Endothelial cell (in vitro differentiated cells): ENCODE results near the gene UNC13C. TPM values are rescaled to one million over a fixed set of nuclear protein-coding genes. Genes with fewer than 3 reads are reported as not detected.

Experiments used
- DNase-seq: peaks from one replicate; pipeline ENCODE4 v3.0.0; 2021; ENCODE audit warnings: low spot score
- H3K27ac Mint-ChIP-seq: one replicate; pipeline ENCODE4 v1.8.0; 2021; ENCODE audit warnings: mixed read lengths, inconsistent platforms; ENCODE audit not compliant: unreplicated experiment
- H3K27me3 Mint-ChIP-seq: one replicate; pipeline ENCODE4 v1.8.0; 2021; ENCODE audit warnings: mild to moderate bottlenecking, moderate library complexity, mixed read lengths, inconsistent platforms; ENCODE audit not compliant: unreplicated experiment
- H3K36me3 Mint-ChIP-seq: one replicate; pipeline ENCODE4 v1.8.0; 2021; ENCODE audit warnings: mild to moderate bottlenecking, low read depth, mixed read lengths, inconsistent platforms; ENCODE audit not compliant: unreplicated experiment
- H3K4me1 Mint-ChIP-seq: one replicate; pipeline ENCODE4 v1.8.0; 2021; ENCODE audit warnings: mild to moderate bottlenecking, mixed read lengths, inconsistent platforms; ENCODE audit not compliant: unreplicated experiment
- H3K4me3 Mint-ChIP-seq: one replicate; pipeline ENCODE4 v1.8.0; 2021; ENCODE audit warnings: mild to moderate bottlenecking, mixed read lengths, inconsistent platforms; ENCODE audit not compliant: unreplicated experiment
- H3K9me3 Mint-ChIP-seq: one replicate; pipeline ENCODE4 v1.8.0; 2021; ENCODE audit warnings: mixed read lengths, inconsistent platforms; ENCODE audit not compliant: unreplicated experiment
- total RNA-seq: library from RNA; stranded (reverse); fragmentation: NEBNext Ultra II Directional; extraction: Animal tissue kit (Norgen Biotek cat#: 25700); gene quantifications from one replicate; pipeline ENCODE4 v1.2.1, GENCODE V29; 2021; ENCODE audit not compliant: unreplicated experiment
- TF ChIP-seq, protein P1 (sequence below): fragments of 200-600 bp; sonication (generic); IDR thresholded peaks from one replicate; pipeline ENCODE4 v1.5.0; 2021; ENCODE audit warnings: antibody characterized with exemption; ENCODE audit not compliant: unreplicated experiment

UNC13C gene
- total RNA-seq, 1 donor from 2014 or later: 0.08 TPM

DNA sequence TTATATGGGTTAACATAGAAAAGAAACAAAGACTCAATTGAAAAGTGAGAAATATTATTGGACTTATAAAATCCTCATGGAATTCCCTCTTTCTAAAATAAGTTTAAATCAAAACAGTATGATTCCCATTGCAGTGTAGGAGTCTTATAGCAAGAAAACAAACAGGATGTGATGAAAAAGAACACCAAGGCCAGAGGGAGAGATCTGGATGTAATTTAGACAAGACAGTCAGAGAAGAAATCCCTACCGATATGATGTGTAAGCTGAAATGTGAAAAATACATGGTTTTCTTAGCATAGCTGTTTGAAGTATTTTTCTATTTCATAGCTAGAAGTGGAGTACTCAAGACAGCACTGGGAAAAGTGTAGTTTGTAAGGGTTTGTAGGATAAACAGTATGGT, 697.0 kb downstream of the UNC13C start:
- H3K27me3 Mint-ChIP-seq: no peaks in the 10 kb centered on the region
- no peaks in the 10 kb centered on the region for H3K4me1 Mint-ChIP-seq
- H3K36me3 Mint-ChIP-seq: no peaks in the 10 kb centered on the region
- H3K4me3 Mint-ChIP-seq: no peak overlapping the region
- no peak for DNase-seq
- H3K27ac Mint-ChIP-seq: no peak overlapping the region
- H3K9me3 Mint-ChIP-seq: no peaks in the 10 kb centered on the region
- TF ChIP-seq, protein P1, sequence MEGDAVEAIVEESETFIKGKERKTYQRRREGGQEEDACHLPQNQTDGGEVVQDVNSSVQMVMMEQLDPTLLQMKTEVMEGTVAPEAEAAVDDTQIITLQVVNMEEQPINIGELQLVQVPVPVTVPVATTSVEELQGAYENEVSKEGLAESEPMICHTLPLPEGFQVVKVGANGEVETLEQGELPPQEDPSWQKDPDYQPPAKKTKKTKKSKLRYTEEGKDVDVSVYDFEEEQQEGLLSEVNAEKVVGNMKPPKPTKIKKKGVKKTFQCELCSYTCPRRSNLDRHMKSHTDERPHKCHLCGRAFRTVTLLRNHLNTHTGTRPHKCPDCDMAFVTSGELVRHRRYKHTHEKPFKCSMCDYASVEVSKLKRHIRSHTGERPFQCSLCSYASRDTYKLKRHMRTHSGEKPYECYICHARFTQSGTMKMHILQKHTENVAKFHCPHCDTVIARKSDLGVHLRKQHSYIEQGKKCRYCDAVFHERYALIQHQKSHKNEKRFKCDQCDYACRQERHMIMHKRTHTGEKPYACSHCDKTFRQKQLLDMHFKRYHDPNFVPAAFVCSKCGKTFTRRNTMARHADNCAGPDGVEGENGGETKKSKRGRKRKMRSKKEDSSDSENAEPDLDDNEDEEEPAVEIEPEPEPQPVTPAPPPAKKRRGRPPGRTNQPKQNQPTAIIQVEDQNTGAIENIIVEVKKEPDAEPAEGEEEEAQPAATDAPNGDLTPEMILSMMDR: no peak

DNA sequence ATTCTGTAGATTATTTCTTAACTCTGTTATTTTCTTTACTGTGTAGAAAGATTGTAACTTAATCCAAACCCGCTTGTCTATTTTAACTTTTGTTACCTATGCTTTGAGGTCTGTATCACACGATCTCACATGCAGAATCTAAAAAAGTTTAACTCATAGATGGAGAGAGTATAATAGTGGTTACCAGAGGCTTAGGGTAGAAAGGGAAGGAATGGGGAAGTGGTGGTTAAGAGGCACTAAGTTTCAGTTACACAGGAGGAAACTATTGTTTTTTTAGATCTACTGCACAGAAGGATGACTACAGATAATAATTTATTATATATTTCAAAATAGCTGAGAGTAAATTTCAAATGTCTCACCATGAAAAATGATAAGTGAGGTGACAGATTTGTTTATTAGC, 703.3 kb downstream of the UNC13C start:
- TF ChIP-seq, protein P1: no peak
- no peak for DNase-seq
- H3K4me1 Mint-ChIP-seq: no peaks in the 10 kb centered on the region
- no peaks in the 10 kb centered on the region for H3K9me3 Mint-ChIP-seq
- no peak overlapping the region for H3K4me3 Mint-ChIP-seq
- H3K36me3 Mint-ChIP-seq: no peaks in the 10 kb centered on the region
- H3K27me3 Mint-ChIP-seq: no peaks in the 10 kb centered on the region
- H3K27ac Mint-ChIP-seq: no peak overlapping the region

Other genes with a start within 250 kb of the UNC13C start
- 0.59 TPM for gene WDR72, start 218.8 kb upstream of the UNC13C start, total RNA-seq